NCI-H2171 (cell line): ENCODE data around the gene MPPED1.

Source experiments
- DNase-seq: peaks from one replicate; lab custom pipeline; 2025; lab: John Stamatoyannopoulos, UW

MPPED1 gene

GRCh38 chr22:43542681-43543521 is 131.1 kb downstream of the MPPED1 start:
- DNase-seq, result no peak

- DNase-seq, result no peak
Measured at GRCh38 chr22:43543522-43544288, 131.9 kb downstream of the MPPED1 start.

GRCh38 chr22:43544289-43544673 is 132.5 kb downstream of the MPPED1 start:
- no peak for DNase-seq

GRCh38 chr22:43546186-43546585 is 134.4 kb downstream of the MPPED1 start:
- no peak for DNase-seq

GRCh38 chr22:43550024-43550620 is 138.3 kb downstream of the MPPED1 start:
- no peak for DNase-seq

GRCh38 chr22:43550672-43551071 is 138.9 kb downstream of the MPPED1 start:
- DNase-seq, result no peak

GRCh38 chr22:43553451-43554258 is 141.8 kb downstream of the MPPED1 start:
- DNase-seq, result no peak

GRCh38 chr22:43554259-43554636 is 142.4 kb downstream of the MPPED1 start:
- no peak for DNase-seq

GRCh38 chr22:43554694-43555365 is 143.0 kb downstream of the MPPED1 start:
- no peak for DNase-seq

- DNase-seq, result no peak
Measured at GRCh38 chr22:43555561-43556515, 144.0 kb downstream of the MPPED1 start.
